ENCODE results near the gene ZNF621.

ZNF621 gene

GRCh38 chr3:40524568-40525285 lies at the start of gene ZNF621:
Gene ZNF621 (plus strand): TSS chr3:40524960. CDS start chr3:40525841, 881 bp downstream.
- Mint-ChIP-seq H3K36me3 (peaks cover 11% of the 10 kb centered on the region), H3K27ac (peak within 1 kb of the TSS; percentile 97), H3K4me3 (peak within 1 kb of the TSS; percentile 98), H3K9me3 (no peaks in the 10 kb centered on the region), H3K27me3 (no peaks in the 10 kb centered on the region), H3K4me1 (peaks cover 23% of the 10 kb centered on the region)

GRCh38 chr3:40476478-40477470 lies 48.0 kb upstream of the ZNF621 start, which contains the start of gene ZNF619:
Gene ZNF619 (plus strand): TSS chr3:40477122. CDS start chr3:40477980, 858 bp downstream.
- Mint-ChIP-seq H3K4me1 (peaks cover 33% of the 10 kb centered on the region), H3K27ac (peak within 1 kb of the TSS; percentile 94), H3K4me3 (peak within 1 kb of the TSS; percentile 85), H3K9me3 (no peaks in the 10 kb centered on the region), H3K36me3 (peaks cover 3% of the 10 kb centered on the region), H3K27me3 (no peaks in the 10 kb centered on the region)

- H3K36me3 Mint-ChIP-seq = peaks cover 9% of the 10 kb centered on the region
- peak overlapping the region; percentile 82 for H3K27ac Mint-ChIP-seq
- peak overlapping the region; percentile 85 for H3K4me3 Mint-ChIP-seq
- no peaks in the 10 kb centered on the region for H3K9me3 Mint-ChIP-seq
- H3K4me1 Mint-ChIP-seq = peaks cover 39% of the 10 kb centered on the region
- no peaks in the 10 kb centered on the region for H3K27me3 Mint-ChIP-seq
Measured at GRCh38 chr3:40477666-40478065, 47.1 kb upstream of the ZNF621 start.

GRCh38 chr3:40487172-40487571 lies 37.6 kb upstream of the ZNF621 start:
- H3K36me3 Mint-ChIP-seq = peaks cover 40% of the 10 kb centered on the region
- H3K27ac Mint-ChIP-seq = no peak overlapping the region
- H3K4me3 Mint-ChIP-seq = no peak overlapping the region
- peaks cover 10% of the 10 kb centered on the region for H3K4me1 Mint-ChIP-seq
- H3K9me3 Mint-ChIP-seq = peaks cover 17% of the 10 kb centered on the region
- H3K27me3 Mint-ChIP-seq = no peaks in the 10 kb centered on the region

GRCh38 chr3:40490916-40491315 lies 33.8 kb upstream of the ZNF621 start:
- no peaks in the 10 kb centered on the region for H3K27me3 Mint-ChIP-seq
- H3K36me3 Mint-ChIP-seq = peaks cover 29% of the 10 kb centered on the region
- H3K4me3 Mint-ChIP-seq = no peak overlapping the region
- peaks cover 17% of the 10 kb centered on the region for H3K9me3 Mint-ChIP-seq
- H3K4me1 Mint-ChIP-seq = no peaks in the 10 kb centered on the region
- no peak overlapping the region for H3K27ac Mint-ChIP-seq

- Mint-ChIP-seq H3K4me1 (no peaks in the 10 kb centered on the region), H3K27ac (no peak overlapping the region), H3K36me3 (peaks cover 6% of the 10 kb centered on the region), H3K4me3 (no peak overlapping the region), H3K9me3 (no peaks in the 10 kb centered on the region), H3K27me3 (no peaks in the 10 kb centered on the region)
Measured at GRCh38 chr3:40494698-40495097, 30.1 kb upstream of the ZNF621 start.

GRCh38 chr3:40497288-40497687 lies 27.5 kb upstream of the ZNF621 start:
- H3K9me3 Mint-ChIP-seq = no peaks in the 10 kb centered on the region

GRCh38 chr3:40499952-40500351 lies 24.8 kb upstream of the ZNF621 start:
- Mint-ChIP-seq H3K27ac (no peak overlapping the region), H3K4me1 (peaks cover 8% of the 10 kb centered on the region), H3K36me3 (peaks cover 3% of the 10 kb centered on the region), H3K27me3 (no peaks in the 10 kb centered on the region), H3K9me3 (no peaks in the 10 kb centered on the region), H3K4me3 (no peak overlapping the region)

More at GRCh38 chr3:40497288-40497687, 27.5 kb upstream of the ZNF621 start:
- Mint-ChIP-seq H3K4me1 (no peaks in the 10 kb centered on the region), H3K4me3 (no peak overlapping the region), H3K36me3 (peaks cover 3% of the 10 kb centered on the region), H3K27ac (no peak overlapping the region), H3K27me3 (no peaks in the 10 kb centered on the region)

- H3K4me1 Mint-ChIP-seq = peaks cover 19% of the 10 kb centered on the region
- no peaks in the 10 kb centered on the region for H3K9me3 Mint-ChIP-seq
- no peaks in the 10 kb centered on the region for H3K27me3 Mint-ChIP-seq
- H3K36me3 Mint-ChIP-seq = peaks cover 3% of the 10 kb centered on the region
- no peak overlapping the region for H3K4me3 Mint-ChIP-seq
- no peak overlapping the region for H3K27ac Mint-ChIP-seq
Measured at GRCh38 chr3:40502034-40502433, 22.7 kb upstream of the ZNF621 start.

- Mint-ChIP-seq H3K4me1 (peaks cover 19% of the 10 kb centered on the region), H3K9me3 (no peaks in the 10 kb centered on the region), H3K36me3 (peaks cover 1% of the 10 kb centered on the region), H3K27me3 (no peaks in the 10 kb centered on the region), H3K4me3 (peak overlapping the region; percentile 88), H3K27ac (no peak overlapping the region)
Measured at GRCh38 chr3:40504636-40505430, 19.9 kb upstream of the ZNF621 start.

- peaks cover 19% of the 10 kb centered on the region for H3K4me1 Mint-ChIP-seq
- peaks cover 5% of the 10 kb centered on the region for H3K36me3 Mint-ChIP-seq
- H3K27me3 Mint-ChIP-seq = no peaks in the 10 kb centered on the region
- peak within 1 kb of the TSS; percentile 24 for H3K27ac Mint-ChIP-seq
- no peaks in the 10 kb centered on the region for H3K9me3 Mint-ChIP-seq
- H3K4me3 Mint-ChIP-seq = peak within 1 kb of the TSS; percentile 88
Measured at GRCh38 chr3:40505599-40506462, 18.9 kb upstream of the ZNF621 start, which contains the start of gene ZNF620. Gene ZNF620 (plus strand): TSS chr3:40506039. CDS start chr3:40506353, 314 bp downstream.

- H3K27ac Mint-ChIP-seq = no peak overlapping the region
- H3K36me3 Mint-ChIP-seq = peaks cover 12% of the 10 kb centered on the region
- no peaks in the 10 kb centered on the region for H3K27me3 Mint-ChIP-seq
- H3K4me3 Mint-ChIP-seq = no peak overlapping the region
- H3K9me3 Mint-ChIP-seq = no peaks in the 10 kb centered on the region
- peaks cover 8% of the 10 kb centered on the region for H3K4me1 Mint-ChIP-seq
Measured at GRCh38 chr3:40511031-40511718, 13.6 kb upstream of the ZNF621 start.

- H3K27ac Mint-ChIP-seq = no peak overlapping the region
- H3K27me3 Mint-ChIP-seq = no peaks in the 10 kb centered on the region
- H3K4me3 Mint-ChIP-seq = no peak overlapping the region
- H3K36me3 Mint-ChIP-seq = peaks cover 5% of the 10 kb centered on the region
- H3K9me3 Mint-ChIP-seq = no peaks in the 10 kb centered on the region
- no peaks in the 10 kb centered on the region for H3K4me1 Mint-ChIP-seq
Measured at GRCh38 chr3:40516201-40516600, 8.6 kb upstream of the ZNF621 start.

- Mint-ChIP-seq H3K27me3 (no peaks in the 10 kb centered on the region), H3K27ac (no peak overlapping the region), H3K4me3 (no peak overlapping the region), H3K36me3 (peaks cover 5% of the 10 kb centered on the region), H3K4me1 (no peaks in the 10 kb centered on the region), H3K9me3 (no peaks in the 10 kb centered on the region)
Measured at GRCh38 chr3:40518067-40518466, 6.7 kb upstream of the ZNF621 start.

Data from activated naive CD4-positive, alpha-beta T cell treated with anti-CD3 and anti-CD28 coated beads, Interleukin-2, amount 50 U/mL, for 24 hours (primary cell).